Measurements from ENCODE around the gene TPCN1.

Gene TPCN1

DNA sequence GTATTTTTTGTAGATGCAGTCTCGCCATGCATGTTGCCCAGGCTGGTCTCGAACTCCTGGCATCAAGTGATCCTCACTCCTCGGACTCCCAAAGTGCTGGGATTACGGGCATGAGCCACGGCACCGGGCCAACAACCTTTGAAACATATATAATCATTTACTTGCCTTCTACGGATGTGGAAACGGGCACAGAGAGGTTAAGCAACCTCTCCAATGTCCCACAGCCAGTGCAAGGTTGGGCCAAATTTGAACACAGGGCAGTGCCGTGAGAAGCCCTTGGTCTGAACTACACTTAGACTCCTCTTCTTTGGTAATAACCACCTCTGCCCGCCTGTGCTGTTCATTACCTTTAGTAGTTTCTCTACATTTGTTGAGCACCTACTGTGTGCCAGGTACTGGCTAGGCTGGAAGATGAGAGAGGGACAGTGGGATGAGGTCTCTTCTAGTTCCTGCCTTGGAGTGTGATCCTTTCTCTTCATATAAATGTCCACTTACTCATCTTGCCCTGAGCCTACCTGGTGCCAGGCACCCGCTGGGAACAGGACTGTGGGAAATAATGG lies 38.2 kb upstream of the TPCN1 start:
- CTCF ChIA-PET: interaction anchor here (0.7 to 1.7 kb wide), 2 partner anchors 9 to 342 kb away, joined by 3 to 11 read pairs; no protein-coding TSS in a partner anchor
- no peak overlapping the region for H3K4me3 ChIP-seq (ENCODE audit: low read depth, low read length)
- peaks cover 20 to 56% of the 10 kb centered on the region in 2 experiments for H3K36me3 ChIP-seq (ENCODE audit: control insufficient read depth in 2 of 2, insufficient read depth in 1 of 2, low read length in 2 of 2)
- POLR2A ChIA-PET: no interaction called here
- no peaks in the 10 kb centered on the region for H3K9me3 ChIP-seq (ENCODE audit: control insufficient read depth, insufficient read depth, low read depth, low read length)
- no peak overlapping the region for H3K27ac ChIP-seq (ENCODE audit: extremely low read depth, low read depth, low read length)
- TF ChIP-seq ZNF768 (tag by site-specific recombination; IDR thresholded peaks at IDR 0.05) (peak; percentile 60; the same call in 1 of the 2 replicates), ZNF629 (tag by site-specific recombination; IDR thresholded peaks at IDR 0.05) (no peak), MZF1 (tag by site-specific recombination; IDR thresholded peaks at IDR 0.05; ENCODE audit: borderline replicate concordance) (no peak)
- TF ChIP-seq, protein P1, sequence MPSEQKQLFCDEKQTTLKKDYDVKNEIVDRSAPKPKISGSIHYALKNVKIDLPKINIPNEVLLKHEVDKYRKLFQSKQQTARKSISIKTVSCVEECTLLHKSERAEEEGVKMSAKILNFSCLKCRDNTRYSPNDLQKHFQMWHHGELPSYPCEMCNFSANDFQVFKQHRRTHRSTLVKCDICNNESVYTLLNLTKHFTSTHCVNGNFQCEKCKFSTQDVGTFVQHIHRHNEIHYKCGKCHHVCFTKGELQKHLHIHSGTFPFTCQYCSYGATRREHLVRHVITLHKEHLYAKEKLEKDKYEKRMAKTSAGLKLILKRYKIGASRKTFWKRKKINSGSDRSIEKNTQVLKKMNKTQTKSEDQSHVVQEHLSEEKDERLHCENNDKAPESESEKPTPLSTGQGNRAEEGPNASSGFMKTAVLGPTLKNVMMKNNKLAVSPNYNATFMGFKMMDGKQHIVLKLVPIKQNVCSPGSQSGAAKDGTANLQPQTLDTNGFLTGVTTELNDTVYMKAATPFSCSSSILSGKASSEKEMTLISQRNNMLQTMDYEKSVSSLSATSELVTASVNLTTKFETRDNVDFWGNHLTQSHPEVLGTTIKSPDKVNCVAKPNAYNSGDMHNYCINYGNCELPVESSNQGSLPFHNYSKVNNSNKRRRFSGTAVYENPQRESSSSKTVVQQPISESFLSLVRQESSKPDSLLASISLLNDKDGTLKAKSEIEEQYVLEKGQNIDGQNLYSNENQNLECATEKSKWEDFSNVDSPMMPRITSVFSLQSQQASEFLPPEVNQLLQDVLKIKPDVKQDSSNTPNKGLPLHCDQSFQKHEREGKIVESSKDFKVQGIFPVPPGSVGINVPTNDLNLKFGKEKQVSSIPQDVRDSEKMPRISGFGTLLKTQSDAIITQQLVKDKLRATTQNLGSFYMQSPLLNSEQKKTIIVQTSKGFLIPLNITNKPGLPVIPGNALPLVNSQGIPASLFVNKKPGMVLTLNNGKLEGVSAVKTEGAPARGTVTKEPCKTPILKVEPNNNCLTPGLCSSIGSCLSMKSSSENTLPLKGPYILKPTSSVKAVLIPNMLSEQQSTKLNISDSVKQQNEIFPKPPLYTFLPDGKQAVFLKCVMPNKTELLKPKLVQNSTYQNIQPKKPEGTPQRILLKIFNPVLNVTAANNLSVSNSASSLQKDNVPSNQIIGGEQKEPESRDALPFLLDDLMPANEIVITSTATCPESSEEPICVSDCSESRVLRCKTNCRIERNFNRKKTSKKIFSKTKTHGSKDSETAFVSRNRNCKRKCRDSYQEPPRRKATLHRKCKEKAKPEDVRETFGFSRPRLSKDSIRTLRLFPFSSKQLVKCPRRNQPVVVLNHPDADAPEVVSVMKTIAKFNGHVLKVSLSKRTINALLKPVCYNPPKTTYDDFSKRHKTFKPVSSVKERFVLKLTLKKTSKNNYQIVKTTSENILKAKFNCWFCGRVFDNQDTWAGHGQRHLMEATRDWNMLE (tag by site-specific recombination; conservative IDR thresholded peaks at IDR 0.05; ENCODE audit: low read depth): no peak
- TF ChIP-seq, protein P2, sequence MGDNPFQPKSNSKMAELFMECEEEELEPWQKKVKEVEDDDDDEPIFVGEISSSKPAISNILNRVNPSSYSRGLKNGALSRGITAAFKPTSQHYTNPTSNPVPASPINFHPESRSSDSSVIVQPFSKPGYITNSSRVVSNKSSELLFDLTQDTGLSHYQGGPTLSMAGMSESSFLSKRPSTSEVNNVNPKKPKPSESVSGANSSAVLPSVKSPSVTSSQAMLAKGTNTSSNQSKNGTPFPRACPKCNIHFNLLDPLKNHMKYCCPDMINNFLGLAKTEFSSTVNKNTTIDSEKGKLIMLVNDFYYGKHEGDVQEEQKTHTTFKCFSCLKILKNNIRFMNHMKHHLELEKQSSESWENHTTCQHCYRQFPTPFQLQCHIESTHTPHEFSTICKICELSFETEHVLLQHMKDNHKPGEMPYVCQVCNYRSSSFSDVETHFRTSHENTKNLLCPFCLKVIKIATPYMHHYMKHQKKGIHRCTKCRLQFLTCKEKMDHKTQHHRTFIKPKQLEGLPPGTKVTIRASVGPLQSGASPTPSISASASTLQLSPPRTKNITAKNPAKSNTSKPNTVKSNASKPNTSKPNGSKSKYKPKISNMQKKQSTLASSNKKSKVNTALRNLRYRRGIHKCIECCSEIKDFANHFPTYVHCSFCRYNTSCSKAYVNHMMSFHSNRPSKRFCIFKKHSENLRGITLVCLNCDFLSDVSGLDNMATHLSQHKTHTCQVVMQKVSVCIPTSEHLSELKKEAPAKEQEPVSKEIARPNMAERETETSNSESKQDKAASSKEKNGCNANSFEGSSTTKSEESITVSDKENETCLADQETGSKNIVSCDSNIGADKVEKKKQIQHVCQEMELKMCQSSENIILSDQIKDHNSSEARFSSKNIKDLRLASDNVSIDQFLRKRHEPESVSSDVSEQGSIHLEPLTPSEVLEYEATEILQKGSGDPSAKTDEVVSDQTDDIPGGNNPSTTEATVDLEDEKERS (tag by site-specific recombination; IDR thresholded peaks at IDR 0.05): no peak
- peaks cover 3% of the 10 kb centered on the region; the same call in 1 of the 2 replicates for H3K4me1 ChIP-seq (ENCODE audit: control insufficient read depth, insufficient read depth, low read length)

DNA sequence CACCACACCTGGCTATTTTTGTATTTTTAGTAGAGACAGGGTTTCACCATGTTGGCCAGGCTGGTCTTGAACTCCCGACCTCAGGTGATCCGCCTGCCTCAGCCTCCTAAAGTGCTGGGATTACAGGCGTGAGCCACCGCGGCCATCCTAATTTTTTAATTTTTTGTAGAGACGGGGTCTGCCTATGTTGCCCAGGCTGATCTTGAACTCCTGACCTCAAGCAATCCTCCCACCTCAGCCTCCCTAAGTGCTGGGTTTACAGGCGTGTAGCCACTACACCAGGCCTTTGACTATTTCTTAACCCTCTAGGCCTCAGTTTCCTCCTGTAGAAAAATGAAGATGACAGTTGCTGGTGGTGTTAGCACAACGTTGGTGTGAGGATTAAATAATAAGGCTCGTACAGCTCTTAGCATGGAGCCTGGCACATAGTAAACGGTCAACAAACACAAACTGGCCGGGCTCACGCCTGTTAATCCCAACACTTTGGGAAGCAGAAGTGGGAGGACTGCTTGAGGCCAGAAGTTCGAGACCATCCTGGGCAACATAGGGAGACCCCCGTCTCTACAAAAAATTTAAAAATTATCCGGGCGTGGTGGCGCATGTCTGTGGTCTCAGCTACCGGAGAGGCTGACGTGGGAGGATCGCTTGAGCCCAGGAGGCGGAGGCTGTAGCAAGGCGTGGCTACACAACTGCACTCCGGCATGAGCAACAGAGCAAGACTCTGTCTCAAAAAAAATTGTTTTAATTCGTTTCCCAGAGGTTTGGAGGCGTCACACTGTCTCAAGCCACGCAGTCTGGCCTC lies 37.0 kb upstream of the TPCN1 start:
- H3K4me1 ChIP-seq (ENCODE audit: control insufficient read depth, insufficient read depth, low read length): peaks cover 3% of the 10 kb centered on the region; the same call in 1 of the 2 replicates
- H3K27ac ChIP-seq (ENCODE audit: extremely low read depth, low read depth, low read length): peak overlapping the region; percentile 94; the same call in 1 of the 2 replicates
- POLR2A ChIA-PET: interaction anchor here (1.0 to 2.3 kb wide), 5 partner anchors 9 to 238 kb away, joined by 4 to 16 read pairs (median 10); partner anchors contain the start of genes SDSL, SLC8B1 and TPCN1
- H3K4me3 ChIP-seq (ENCODE audit: low read depth, low read length): peak overlapping the region; percentile 99
- CTCF ChIA-PET: interaction anchor here (1.7 kb wide), 1 partner anchor 10 kb away, joined by 11 read pairs; no protein-coding TSS in a partner anchor
- peaks cover 22 to 54% of the 10 kb centered on the region in 2 experiments for H3K36me3 ChIP-seq (ENCODE audit: control insufficient read depth in 2 of 2, insufficient read depth in 1 of 2, low read length in 2 of 2)
- no peaks in the 10 kb centered on the region for H3K9me3 ChIP-seq (ENCODE audit: control insufficient read depth, insufficient read depth, low read depth, low read length)
- TF ChIP-seq ZNF777 (tag by site-specific recombination; IDR thresholded peaks at IDR 0.05; ENCODE audit: borderline replicate concordance) (no peak), ZNF664 (tag by site-specific recombination; IDR thresholded peaks at IDR 0.05) (0 out of 2 replicates have a peak, but pooled peaks have one; percentile 31), ZFHX2 (tag by site-specific recombination; conservative IDR thresholded peaks at IDR 0.05) (no peak; the same call in 1 of the 2 replicates), OSR2 (tag by site-specific recombination; IDR thresholded peaks at IDR 0.05) (peak; percentile 49; the same call in 1 of the 2 replicates), MEIS1 (CRISPR knock-in tag; IDR thresholded peaks at IDR 0.05; ENCODE audit: borderline replicate concordance) (no peak), ZNF335 (tag by site-specific recombination; conservative IDR thresholded peaks at IDR 0.05) (peak; percentile 83), ZNF121 (tag by site-specific recombination; IDR thresholded peaks at IDR 0.05) (peak; percentile 77), ZNF785 (tag by site-specific recombination; IDR thresholded peaks at IDR 0.05) (no peak), ZNF202 (tag by site-specific recombination; IDR thresholded peaks at IDR 0.05; ENCODE audit: borderline replicate concordance) (no peak), ZNF223 (tag by site-specific recombination; IDR thresholded peaks at IDR 0.05) (no peak), SALL2 (tag by site-specific recombination; IDR thresholded peaks at IDR 0.05; ENCODE audit: borderline replicate concordance) (no peak), ZNF138 (tag by site-specific recombination; IDR thresholded peaks at IDR 0.05; ENCODE audit: borderline replicate concordance) (no peak)
- TF ChIP-seq, protein P3, sequence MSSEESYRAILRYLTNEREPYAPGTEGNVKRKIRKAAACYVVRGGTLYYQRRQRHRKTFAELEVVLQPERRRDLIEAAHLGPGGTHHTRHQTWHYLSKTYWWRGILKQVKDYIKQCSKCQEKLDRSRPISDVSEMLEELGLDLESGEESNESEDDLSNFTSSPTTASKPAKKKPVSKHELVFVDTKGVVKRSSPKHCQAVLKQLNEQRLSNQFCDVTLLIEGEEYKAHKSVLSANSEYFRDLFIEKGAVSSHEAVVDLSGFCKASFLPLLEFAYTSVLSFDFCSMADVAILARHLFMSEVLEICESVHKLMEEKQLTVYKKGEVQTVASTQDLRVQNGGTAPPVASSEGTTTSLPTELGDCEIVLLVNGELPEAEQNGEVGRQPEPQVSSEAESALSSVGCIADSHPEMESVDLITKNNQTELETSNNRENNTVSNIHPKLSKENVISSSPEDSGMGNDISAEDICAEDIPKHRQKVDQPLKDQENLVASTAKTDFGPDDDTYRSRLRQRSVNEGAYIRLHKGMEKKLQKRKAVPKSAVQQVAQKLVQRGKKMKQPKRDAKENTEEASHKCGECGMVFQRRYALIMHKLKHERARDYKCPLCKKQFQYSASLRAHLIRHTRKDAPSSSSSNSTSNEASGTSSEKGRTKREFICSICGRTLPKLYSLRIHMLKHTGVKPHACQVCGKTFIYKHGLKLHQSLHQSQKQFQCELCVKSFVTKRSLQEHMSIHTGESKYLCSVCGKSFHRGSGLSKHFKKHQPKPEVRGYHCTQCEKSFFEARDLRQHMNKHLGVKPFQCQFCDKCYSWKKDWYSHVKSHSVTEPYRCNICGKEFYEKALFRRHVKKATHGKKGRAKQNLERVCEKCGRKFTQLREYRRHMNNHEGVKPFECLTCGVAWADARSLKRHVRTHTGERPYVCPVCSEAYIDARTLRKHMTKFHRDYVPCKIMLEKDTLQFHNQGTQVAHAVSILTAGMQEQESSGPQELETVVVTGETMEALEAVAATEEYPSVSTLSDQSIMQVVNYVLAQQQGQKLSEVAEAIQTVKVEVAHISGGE (tag by site-specific recombination; conservative IDR thresholded peaks at IDR 0.05; ENCODE audit: low read depth): no peak
- TF ChIP-seq, protein P4, sequence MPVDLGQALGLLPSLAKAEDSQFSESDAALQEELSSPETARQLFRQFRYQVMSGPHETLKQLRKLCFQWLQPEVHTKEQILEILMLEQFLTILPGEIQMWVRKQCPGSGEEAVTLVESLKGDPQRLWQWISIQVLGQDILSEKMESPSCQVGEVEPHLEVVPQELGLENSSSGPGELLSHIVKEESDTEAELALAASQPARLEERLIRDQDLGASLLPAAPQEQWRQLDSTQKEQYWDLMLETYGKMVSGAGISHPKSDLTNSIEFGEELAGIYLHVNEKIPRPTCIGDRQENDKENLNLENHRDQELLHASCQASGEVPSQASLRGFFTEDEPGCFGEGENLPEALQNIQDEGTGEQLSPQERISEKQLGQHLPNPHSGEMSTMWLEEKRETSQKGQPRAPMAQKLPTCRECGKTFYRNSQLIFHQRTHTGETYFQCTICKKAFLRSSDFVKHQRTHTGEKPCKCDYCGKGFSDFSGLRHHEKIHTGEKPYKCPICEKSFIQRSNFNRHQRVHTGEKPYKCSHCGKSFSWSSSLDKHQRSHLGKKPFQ (tag by site-specific recombination; IDR thresholded peaks at IDR 0.05): no peak

Measured in HEK293 (cell line).